GM19467 (cell line): Measurements from ENCODE around the gene NIT1.
"Not testable (repeated sequence)": the region's sequence is repeated elsewhere in the genome, so short reads cannot be mapped to it uniquely, and the experiment has no call there.

ENCODE experiments used
- ATAC-seq: cut with Tn5 transposase; IDR thresholded peaks from one replicate; pipeline ENCODE4 v1.9.1; 2021; ENCODE audit warnings: mild to moderate bottlenecking, moderate library complexity; ENCODE audit not compliant: unreplicated experiment

Gene NIT1

DNA sequence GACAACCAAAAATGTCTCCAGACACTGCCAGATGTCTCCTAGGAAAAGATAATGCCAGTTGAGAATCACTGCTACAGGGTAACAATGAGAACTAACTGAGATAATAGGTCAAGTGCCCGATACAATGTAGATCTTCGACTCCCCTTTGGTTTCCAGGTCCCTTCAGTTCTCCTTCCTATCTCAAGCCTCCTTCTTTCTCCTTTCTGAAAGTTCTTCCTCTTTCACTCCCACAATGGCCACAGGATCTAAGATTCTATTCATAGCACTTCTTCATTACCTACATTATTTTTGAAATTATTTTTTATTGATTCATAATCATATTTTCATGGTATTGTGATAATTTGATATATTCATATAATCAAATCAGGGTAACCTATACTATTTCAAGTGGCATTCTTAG, 6.4 kb upstream of the NIT1 start:
- ATAC-seq, result no peak

DNA sequence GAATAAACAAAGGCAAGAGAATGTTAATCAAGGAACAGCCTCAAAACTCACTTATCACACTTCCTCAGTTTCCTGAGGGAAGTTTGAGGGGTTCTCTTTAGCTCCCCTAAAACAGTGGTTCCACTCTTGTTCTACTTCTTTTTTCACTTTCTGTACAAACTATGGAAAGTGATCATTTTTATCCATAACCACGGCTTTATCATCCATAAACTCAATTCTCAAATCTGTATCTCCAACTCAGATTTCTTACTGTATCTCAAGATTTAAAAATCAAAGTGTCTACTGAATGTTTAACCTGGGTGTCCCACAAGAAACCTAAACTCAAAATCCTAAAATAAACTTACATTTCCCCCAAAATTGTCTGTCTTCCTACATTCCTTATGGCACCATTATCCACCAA, 4.0 kb upstream of the NIT1 start:
- ATAC-seq, result no peak

DNA sequence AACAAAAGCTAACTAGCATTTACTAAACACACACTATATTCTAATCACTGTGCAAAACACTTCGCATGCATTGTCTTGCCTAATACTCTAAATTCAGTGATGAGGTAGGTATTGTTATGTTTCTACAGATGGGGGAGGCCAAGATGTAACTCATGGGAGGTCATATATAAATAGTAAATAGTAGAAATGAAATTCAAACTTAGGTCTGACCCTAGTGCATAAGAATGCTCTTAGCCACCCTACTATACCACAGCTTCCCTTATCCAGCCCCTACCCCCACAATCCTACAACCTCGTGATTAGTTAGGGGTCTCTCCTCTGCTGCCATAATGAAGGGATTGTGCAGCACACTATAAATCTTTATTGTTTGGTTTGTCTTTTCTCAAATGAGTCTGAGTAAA, 3.3 kb upstream of the NIT1 start:
- ATAC-seq, result no peak

DNA sequence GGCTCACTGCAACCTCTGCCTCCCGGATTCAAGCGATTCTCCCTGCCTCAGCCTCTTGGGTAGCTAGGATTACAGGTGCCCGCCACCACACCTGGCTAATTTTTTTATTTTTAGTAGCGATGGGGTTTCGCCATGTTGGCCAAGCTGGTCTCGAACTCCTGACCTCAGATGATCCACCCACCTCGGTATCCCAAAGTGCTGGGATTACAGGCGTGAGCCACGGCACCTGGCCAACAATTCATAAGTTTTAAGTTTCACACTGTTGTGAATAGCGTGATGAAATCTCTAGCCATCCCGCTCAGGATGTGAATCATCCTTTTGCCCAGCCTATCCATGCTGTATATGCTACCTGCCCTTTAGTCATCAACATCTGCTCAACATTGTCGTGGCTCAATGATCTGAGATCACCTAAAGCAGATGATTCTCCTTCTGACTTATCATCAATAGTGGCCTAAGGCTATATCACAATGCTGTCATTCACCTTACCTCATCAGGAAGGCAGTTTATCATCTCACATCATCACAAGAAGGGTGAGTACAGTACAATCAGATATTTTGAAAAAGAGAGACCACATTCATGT, 2.7 kb upstream of the NIT1 start:
- no peak for ATAC-seq

DNA sequence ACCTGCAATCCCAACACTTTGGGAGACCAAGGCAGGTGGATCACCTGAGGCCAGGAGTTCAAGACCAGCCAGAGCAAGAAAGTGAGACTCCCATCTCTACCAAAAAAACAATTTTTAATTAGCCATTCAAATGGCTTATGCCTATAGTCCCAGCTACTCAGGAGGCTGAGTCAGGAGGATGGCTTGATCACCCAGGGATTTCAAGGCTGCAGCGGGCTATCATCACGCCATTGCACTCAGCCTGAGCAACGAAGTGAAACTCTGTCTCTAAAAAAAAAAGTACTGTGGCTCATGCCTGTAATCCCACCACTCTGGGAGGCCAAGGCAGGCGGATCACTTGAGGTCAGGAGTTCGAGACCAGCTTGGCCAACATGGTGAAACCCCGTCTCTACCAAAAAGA, 1.9 kb upstream of the NIT1 start:
- ATAC-seq, result not testable (repeated sequence)

DNA sequence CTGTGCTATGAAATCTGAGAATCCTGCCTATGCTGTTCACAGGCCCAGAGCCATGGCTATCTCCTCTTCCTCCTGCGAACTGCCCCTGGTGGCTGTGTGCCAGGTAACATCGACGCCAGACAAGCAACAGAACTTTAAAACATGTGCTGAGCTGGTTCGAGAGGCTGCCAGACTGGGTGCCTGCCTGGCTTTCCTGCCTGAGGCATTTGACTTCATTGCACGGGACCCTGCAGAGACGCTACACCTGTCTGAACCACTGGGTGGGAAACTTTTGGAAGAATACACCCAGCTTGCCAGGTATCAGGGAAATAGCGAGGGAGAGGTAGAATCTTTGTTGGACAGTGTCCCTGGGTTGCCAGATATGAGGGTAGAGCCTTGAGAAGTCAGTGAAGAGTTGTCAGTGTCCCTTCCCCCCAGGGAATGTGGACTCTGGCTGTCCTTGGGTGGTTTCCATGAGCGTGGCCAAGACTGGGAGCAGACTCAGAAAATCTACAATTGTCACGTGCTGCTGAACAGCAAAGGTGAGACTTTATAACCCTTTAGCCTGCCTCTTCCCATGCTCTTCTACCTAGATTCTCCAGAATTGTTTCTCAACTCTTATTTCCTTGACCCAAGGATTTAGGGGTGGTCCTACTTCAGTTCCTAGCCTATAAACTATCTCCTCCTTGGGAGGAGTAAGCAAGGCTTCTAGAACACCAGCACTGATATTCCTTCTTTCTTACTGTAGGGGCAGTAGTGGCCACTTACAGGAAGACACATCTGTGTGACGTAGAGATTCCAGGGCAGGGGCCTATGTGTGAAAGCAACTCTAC, 1.4 kb downstream of the NIT1 start:
- no peak for ATAC-seq

DNA sequence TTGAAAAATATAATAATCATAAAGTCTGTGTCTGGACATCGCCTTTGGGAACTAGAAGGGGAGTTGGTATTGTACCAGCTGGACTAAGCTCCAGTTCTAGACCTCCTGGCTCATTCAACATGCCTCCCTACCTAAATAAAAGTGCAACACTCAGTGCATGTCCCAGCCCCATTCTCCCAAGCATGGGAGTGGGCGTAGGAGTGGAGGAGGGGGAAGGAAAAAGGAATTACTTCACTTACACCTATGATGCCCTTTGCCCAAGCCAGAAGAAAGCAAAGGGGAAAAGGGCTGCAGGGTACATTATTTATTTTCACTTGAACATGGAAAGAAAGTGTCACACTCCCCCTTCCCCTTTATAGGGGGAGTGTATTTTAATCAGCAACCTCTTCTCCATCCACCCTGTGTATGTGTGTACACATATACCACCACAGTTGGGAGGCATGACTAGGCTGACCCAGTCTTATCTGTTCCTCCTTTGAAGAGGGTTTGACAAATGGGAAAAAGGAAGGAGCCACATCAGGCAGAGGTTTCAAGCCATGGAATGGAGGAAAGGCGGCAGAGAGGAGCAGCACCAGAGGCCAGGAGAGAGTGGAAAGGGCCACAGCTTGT, 3.2 kb downstream of the NIT1 start:
- ATAC-seq, result no peak

DNA sequence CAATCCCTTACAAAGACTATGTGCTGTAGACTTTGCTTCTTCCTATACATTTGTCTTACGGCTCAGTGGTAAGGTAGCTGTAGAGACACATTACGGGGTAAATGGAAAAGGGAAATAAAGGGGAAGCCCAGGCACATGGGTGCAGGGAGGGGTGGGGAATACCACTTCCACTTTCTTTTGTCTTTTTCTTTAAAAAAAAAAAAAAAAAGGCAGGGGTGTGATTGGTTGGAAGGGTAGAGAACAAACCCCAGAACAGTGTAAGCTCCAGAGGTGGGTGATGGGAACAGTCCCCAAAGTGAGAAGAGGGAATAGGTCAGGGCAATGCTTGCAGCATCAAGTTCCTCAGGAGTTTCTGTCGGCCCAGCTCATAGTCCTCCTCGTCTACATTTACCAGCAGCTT, 3.9 kb downstream of the NIT1 start:
- ATAC-seq, result no peak

DNA sequence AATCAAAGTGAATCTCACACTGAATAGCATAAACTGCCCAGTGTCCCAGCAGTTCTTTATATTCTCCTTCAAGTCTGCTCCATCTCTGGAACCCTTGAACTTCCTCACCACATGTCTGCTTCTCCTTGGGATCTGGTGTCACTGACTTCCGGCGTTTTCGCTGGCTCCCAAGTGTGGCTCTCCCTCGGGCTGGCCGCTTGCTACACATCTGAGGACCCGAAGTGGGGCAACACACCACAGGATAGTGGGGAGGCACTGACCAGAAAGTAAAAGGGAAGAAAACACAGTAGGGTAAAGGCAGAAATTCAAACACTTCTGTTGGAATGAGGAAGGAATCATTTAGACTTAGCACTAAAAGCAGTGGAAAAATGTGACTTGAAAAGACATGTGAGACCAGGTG, 5.1 kb downstream of the NIT1 start:
- no peak for ATAC-seq

DNA sequence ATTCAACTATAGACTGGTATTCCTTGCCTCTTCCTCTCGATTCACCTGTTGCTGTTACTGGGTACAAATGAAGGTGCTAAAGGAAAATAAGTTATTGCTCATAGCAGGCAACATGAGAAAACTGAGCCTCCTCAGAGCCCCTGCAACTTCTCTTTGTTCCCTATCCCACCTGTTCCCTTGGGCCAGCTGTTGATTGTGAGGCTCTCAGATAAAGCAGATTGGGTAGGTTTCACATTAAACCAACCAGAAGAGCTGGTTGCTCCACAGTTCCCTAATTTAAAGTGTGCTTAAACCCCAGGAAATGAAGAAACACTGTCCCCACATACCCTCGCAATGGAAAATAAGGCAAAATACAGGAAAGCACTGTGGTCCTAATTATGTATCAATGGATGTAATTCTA, 9.7 kb downstream of the NIT1 start:
- ATAC-seq, result no peak

DNA sequence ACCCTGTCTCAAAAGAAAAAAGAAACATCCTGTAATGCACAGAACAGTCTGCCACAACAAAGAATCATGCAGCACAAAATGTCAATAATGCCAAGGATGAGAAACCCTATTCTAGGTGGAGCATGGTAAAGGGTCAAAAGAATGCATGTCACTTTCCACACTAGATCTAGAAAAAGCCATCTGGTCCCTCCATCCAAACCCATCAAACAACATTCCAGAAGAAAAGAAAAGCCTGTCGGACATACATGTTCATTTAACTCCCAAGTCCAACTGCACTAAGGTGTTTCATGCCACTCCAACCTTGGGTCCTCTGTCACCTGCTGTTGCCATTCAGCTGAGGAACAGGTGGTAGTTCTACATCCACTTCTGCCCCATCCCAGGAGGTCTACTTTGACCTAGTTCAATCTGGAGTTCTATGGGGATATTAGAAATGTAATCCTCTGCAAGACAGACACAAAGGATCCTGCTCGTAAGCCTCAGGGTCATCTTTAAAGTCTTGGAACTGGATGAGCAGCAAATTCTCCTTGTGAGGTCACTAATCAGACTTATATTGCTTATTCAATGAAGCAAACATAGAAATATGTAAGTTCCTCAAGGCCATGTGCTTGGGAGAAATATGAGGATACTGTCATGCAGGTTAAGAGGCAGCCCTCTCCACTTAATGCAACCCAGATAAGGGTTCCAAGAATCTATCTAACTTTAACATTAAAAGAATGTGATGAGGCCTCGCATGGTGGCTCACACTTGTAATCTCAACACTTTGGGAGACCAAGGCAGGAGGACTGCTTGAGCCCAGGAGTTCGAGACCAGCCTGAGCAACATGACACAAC, 10.9 kb downstream of the NIT1 start:
- ATAC-seq, result no peak

DNA sequence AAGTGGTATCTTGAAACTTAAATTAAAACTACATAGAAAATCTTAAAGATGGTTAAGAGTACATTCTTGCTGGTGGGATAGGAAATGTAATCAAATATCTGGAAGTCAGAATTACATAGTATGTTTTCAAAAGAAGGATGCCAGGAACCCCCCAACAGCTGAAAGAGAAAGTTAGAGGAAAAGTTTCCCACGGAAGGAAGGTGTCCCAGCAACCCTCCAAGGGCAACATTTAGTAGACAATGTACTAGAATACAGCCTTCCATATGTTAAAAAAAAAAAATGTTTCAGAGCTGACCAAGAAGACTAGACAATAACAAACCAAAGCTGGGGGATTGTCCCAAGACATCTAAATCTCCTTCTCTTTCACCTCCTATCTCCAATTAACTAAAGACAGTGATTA, 12.4 kb downstream of the NIT1 start:
- ATAC-seq, result no peak

DNA sequence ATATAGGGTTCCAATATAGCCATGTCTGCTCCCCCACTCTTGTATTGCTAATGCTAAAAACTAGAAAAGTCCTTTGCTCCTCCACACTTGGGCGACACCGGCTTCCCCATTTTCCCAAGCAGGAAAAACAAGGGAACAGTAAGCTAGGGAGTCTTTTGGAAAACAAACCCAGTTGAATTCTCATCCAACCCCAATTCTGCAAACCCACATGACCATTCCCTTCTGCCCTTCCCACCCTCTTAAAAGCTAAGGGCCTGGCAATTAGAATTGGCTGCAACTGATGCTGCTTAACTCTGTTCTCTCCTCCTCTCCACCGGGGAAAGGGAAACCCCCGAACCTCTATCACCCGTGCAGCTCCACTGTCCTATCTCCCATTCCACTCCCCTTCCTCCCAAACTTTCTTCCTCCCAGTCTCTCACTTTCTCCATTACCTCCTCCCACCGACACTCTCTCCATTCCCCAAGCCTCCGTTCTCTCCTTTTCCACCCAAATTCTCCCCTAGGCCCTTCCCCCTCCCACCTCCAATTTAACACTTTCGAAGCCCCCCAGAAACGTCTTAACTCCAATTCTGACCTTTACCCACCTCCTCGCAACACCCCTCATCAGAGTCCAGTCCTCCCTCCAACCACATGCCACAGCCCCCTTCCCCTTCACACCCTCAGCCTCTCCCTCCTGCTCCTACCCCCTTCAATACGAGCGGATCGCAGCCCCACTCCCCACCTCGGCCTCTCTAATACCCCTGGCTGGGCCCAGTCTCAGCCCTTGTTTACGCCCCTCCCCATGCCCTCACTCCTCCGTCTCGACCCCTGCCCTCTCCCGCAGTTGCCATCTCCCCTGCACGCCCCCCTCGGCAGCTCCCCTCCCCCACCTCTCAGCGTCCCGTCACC, 13.9 kb downstream of the NIT1 start:
- ATAC-seq, result no peak

DNA sequence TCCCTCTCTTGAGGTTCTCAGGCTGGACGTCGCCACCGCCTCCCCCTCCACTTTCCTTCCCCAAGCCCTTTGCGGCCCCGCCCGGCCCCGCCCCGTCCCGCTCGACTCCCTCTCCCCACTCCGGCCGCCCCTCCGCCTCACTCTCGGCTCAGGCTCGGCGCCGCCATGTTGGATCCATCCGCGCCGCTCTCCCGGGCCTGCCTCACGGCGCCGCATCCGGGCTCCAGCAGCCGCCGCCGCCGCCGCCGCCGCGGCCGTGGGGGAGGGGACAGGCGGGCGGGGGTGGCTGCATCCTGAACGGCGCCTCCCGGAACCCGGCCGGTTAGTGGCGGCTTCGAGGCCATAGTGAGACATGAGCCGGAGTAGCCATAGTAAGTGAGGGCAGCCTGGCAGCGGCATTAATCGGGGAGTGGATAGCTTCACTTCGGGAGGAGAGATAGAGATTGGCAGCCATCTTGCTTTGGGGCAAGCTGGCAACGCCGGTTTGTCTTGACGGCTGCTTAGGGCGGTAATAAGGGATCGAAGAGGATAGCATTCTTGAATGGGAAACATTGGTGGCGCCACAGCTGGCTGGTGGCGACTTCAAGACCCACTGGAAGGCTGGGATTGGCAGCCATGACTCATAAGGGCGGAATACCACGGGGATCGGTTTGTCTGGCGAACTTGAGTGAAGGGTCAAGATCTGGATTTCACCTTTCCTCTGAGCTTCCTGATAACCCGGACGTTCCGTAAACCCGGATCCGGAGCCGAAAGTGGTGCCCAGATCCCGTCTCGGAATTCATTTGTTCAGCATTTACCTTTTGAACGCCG, 14.7 kb downstream of the NIT1 start, which contains the start of gene DEDD:
Gene DEDD (minus strand): TSS at position 258 of the 810 bp plus-strand sequence. CDS start 8,205 bp downstream, outside the sequence.
- peak; percentile 90 for ATAC-seq

DNA sequence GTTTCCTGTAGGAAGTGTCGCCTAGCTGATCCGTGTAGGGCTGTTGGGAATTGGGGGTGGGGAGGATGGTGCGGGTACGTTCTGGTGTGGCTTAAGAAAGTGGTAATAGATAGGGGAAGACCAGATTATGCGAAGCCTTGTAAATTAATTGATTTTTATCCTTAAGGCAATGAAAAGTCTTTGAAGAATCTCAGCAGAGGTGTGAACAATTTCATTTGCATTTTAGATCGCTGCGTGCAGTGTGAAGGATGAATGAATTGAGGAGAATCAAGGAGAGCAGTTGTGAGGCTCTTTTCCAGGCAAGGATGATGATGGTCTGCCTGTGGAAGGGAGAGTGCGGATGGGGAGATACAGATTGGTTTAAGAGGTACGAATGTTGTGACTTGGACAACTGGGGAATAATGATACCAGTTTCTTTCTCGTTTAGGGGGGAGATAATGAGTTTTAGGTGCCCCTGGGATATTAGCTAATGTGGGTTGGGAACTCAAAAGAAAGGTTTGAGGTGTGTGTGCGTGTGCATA, 15.4 kb downstream of the NIT1 start:
- ATAC-seq, result no peak

DNA sequence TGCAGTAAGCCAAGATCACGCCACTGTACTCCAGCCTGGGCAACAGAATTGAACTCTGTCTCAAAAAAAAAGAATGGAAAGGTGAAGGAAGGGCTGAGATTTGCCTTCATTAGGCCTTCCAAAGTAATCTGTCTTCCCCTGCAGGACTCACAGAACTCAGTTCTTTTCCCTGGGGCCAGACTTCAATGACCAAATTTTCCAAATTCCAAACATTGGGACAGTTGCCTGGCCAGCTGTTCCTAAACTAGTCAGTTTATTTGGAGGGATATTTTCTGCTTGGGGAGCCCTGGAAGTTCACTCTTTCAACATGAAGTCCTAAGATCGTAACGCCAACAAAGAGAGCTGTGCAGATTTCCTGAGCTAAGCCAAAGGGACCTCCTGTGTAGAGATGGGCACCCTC, 20.0 kb downstream of the NIT1 start:
- ATAC-seq, result no peak

DNA sequence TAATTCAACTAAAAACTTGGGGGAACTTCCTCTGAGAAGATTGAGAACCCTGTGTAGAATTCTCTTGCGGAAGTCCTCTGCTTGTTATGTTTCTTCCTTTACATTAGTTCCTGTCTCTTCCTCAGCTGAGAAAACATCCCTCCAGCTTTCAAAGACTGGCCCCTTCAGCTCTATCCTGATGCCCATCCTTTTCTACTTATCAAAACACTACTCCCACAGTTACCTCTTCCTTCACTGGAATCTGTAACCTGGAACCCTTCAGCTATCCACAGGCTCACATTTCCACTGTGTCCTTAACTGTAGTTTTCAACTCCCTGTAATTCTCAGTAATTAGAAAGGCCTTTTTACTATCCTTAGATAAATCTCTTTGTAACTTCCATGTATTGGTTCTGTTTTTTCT, 20.5 kb downstream of the NIT1 start:
- no peak for ATAC-seq

DNA sequence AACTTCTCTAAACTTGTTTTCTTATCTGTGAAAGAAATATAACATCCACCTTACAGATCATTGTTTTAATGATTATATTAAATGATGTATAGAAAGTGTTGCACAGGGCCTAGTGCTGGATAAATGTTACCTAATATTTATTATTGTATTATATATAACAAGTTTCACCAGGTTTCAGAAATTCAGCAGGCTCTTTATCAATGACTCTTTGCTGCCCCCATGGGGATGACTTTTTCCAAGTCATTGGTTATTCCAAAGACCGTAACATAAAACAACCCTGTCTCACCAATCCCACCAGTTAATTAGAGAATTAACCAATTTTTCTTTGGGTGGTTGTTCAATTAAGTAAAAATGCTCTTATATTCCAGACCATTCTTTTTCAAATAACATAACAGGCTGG, 21.9 kb downstream of the NIT1 start:
- no peak for ATAC-seq

DNA sequence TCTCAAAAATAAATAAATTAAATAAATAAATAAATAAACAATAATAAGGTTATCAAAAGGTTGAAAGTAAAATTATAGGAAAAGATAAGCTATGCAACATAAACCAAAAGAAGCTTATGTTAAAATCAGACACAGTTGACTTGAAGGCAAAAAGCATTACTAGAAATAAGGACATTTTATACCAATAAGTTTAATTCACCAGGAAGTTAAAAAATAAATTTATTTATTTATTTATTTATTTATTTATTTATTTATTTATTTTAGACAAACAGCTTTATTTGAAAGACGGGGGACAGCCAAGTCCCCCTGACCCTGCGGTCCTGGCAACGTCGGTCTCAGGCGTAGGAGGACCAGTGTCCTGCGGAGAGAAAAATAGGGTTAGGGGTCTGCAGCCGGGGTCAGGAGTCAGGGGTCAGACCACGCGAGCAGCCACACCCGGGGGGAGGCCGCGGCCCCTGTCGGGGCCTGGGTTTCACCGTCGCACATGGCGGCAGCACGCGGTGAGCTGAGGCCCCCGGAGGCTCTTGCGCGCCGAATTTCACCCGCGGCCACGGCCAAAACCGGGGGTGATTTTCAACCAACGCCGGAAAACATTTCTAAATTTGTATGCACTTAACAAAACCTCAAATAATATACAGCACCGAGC, 23.0 kb downstream of the NIT1 start:
- ATAC-seq, result no peak
